ENCODE data around the gene HAPLN2. TPM values are rescaled to one million over a fixed set of nuclear protein-coding genes. Genes with fewer than 3 reads are reported as not detected.

Gene HAPLN2
- total and polyA plus RNA-seq, 12 donors, result 0.17 to 3.1 (median 1.1) TPM; not detected in 4

DNA sequence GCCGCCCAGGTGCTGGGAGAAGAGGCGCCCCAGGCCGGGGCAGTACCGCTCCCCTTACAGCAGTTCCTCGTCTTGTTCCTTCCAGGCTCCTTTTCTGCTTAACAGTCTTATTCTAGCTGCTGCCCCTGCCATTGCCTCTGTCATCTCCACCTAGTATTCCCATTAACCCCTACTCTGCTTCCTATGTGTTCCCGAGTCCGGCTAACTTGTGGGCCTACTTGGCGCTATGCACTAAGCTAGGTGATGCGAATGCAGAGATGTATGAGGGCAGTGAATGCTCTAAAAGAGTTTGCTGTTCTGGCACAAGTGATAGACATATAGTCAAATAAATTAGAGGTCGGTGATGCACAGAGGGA, 46.6 kb upstream of the HAPLN2 start:
- Histone ChIP-seq H3K36me3 (replicated peaks in 1 of 2) (no peaks in the 10 kb centered on the region), H3K4me3 (peak overlapping the region in 1 of 4 donors; percentile 42), H3K27me3 (peaks cover 15% of the 10 kb centered on the region), H3K27ac (no peak overlapping the region), H3K4me1 (replicated peaks in 1 of 2) (peaks cover 0 to 13% of the 10 kb centered on the region in 2 donors), H3K9me3 (replicated peaks in 1 of 3) (no peaks in the 10 kb centered on the region)
- intact Hi-C loops (cut with DNase I), result no loop called here
- DNase-seq, result no peak
- TF ChIP-seq, protein P1, sequence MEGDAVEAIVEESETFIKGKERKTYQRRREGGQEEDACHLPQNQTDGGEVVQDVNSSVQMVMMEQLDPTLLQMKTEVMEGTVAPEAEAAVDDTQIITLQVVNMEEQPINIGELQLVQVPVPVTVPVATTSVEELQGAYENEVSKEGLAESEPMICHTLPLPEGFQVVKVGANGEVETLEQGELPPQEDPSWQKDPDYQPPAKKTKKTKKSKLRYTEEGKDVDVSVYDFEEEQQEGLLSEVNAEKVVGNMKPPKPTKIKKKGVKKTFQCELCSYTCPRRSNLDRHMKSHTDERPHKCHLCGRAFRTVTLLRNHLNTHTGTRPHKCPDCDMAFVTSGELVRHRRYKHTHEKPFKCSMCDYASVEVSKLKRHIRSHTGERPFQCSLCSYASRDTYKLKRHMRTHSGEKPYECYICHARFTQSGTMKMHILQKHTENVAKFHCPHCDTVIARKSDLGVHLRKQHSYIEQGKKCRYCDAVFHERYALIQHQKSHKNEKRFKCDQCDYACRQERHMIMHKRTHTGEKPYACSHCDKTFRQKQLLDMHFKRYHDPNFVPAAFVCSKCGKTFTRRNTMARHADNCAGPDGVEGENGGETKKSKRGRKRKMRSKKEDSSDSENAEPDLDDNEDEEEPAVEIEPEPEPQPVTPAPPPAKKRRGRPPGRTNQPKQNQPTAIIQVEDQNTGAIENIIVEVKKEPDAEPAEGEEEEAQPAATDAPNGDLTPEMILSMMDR (IDR thresholded peaks at IDR 0.05), result no peak
- TF ChIP-seq POLR2A (IDR thresholded peaks at IDR 0.05), result no peak
- 24 to 30% (median 27%) methylated on average over 10 of the region's 10 CpGs for whole genome bisulfite sequencing, 4 donors

- Histone ChIP-seq H3K4me3 (no peak overlapping the region), H3K27ac (no peak overlapping the region), H3K4me1 (replicated peaks in 1 of 2) (peaks cover 0 to 13% of the 10 kb centered on the region in 2 donors), H3K36me3 (replicated peaks in 1 of 2) (no peaks in the 10 kb centered on the region), H3K27me3 (peaks cover 15% of the 10 kb centered on the region), H3K9me3 (replicated peaks in 1 of 3) (no peaks in the 10 kb centered on the region)
- no peak for TF ChIP-seq POLR2A (IDR thresholded peaks at IDR 0.05)
- TF ChIP-seq, protein P1 (IDR thresholded peaks at IDR 0.05), result no peak
- WGBS, 4 donors, result 50 to 71% (median 54%) methylated on average over 2 of the region's 2 CpGs
- no peak for DNase-seq
- intact Hi-C loops (cut with DNase I), result no loop called here
Measured at GRCh38 chr1:156574039-156574633, 45.1 kb upstream of the HAPLN2 start.

DNA sequence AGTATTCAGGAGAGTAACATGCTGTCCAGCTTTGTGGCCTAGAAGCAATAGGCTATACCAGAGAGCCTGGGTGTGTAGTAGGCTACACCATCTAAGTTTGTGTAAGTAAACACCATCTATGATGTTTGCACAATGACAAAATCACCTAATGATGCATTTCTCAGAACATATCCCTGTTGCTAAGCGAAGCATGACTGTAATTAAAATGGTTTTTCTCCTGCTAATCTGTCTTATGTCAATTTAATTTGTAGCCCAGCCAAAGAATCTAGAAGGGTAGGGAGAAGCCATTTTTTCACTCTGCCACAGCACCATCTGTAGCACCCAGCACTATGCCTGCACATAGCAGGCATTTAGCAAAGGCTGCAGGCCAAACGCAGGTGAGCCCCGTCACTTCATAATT, 41.7 kb upstream of the HAPLN2 start:
- 88 to 100% (median 95%) methylated on average over 3 of the region's 3 CpGs for WGBS, 4 donors
- intact Hi-C loops (cut with DNase I), result no loop called here
- TF ChIP-seq, protein P1 (IDR thresholded peaks at IDR 0.05), result no peak
- TF ChIP-seq POLR2A (IDR thresholded peaks at IDR 0.05), result no peak
- Histone ChIP-seq H3K36me3 (replicated peaks in 1 of 2) (no peaks in the 10 kb centered on the region), H3K4me1 (replicated peaks in 1 of 2) (peaks cover 0 to 2% of the 10 kb centered on the region in 2 donors), H3K9me3 (replicated peaks in 1 of 3) (no peaks in the 10 kb centered on the region), H3K27ac (no peak overlapping the region), H3K27me3 (no peaks in the 10 kb centered on the region), H3K4me3 (no peak overlapping the region)
- DNase-seq, result no peak

- H3K4me3 ChIP-seq, result no peak overlapping the region
- no peaks in the 10 kb centered on the region for H3K36me3 ChIP-seq (replicated peaks in 1 of 2)
- DNase-seq, result no peak
- H3K27me3 ChIP-seq, result no peaks in the 10 kb centered on the region
- WGBS, 4 donors, result 52 to 78% (median 66%) methylated on average over 3 to 7 of the region's 7 CpGs
- TF ChIP-seq, protein P1 (IDR thresholded peaks at IDR 0.05), result no peak
- no peak for TF ChIP-seq POLR2A (IDR thresholded peaks at IDR 0.05)
- H3K27ac ChIP-seq, result no peak overlapping the region
- H3K9me3 ChIP-seq (replicated peaks in 1 of 3), result no peaks in the 10 kb centered on the region
- no peaks in the 10 kb centered on the region for H3K4me1 ChIP-seq (replicated peaks in 1 of 2)
- intact Hi-C loops (cut with DNase I), result no loop called here
Measured at GRCh38 chr1:156578055-156578454, 41.2 kb upstream of the HAPLN2 start.

All from adrenal gland (tissue), 12 donors.